Colon (tissue), 2 donors: ENCODE measurements around the gene RAB31.

ENCODE experiments used
- FAIRE-seq: peaks from 2 replicates; lab custom pipeline; 2012; peaks lifted over from hg19 to GRCh38; lab: Jason Lieb, UNC
- donor health status: control.
- donor health status: control.

The RAB31 gene

GRCh38 chr18:9792565-9793245, 84.6 kb downstream of the RAB31 start:
- no peak for FAIRE-seq

- FAIRE-seq = no peak
Measured at GRCh38 chr18:9796011-9796410, 87.9 kb downstream of the RAB31 start.

- no peak for FAIRE-seq
Measured at GRCh38 chr18:9796935-9797549, 88.9 kb downstream of the RAB31 start.

GRCh38 chr18:9802175-9803062, 94.3 kb downstream of the RAB31 start:
- FAIRE-seq = no peak

- FAIRE-seq = no peak
Measured at GRCh38 chr18:9803063-9803697, 95.1 kb downstream of the RAB31 start.

- no peak for FAIRE-seq
Measured at GRCh38 chr18:9803698-9804516, 95.8 kb downstream of the RAB31 start.

- no peak for FAIRE-seq
Measured at GRCh38 chr18:9804517-9805104, 96.5 kb downstream of the RAB31 start.

GRCh38 chr18:9806905-9807304, 98.8 kb downstream of the RAB31 start:
- FAIRE-seq = no peak

GRCh38 chr18:9808295-9809241, 100.5 kb downstream of the RAB31 start:
- FAIRE-seq = no peak

GRCh38 chr18:9809697-9810096, 101.6 kb downstream of the RAB31 start:
- no peak for FAIRE-seq

GRCh38 chr18:9810299-9810698, 102.2 kb downstream of the RAB31 start:
- no peak for FAIRE-seq

GRCh38 chr18:9810994-9811705, 103.0 kb downstream of the RAB31 start:
- no peak for FAIRE-seq

GRCh38 chr18:9811978-9812377, 103.9 kb downstream of the RAB31 start:
- no peak for FAIRE-seq

GRCh38 chr18:9814431-9814830, 106.3 kb downstream of the RAB31 start:
- FAIRE-seq = no peak

- no peak for FAIRE-seq
Measured at GRCh38 chr18:9817286-9817685, 109.2 kb downstream of the RAB31 start.

GRCh38 chr18:9817725-9818422, 109.8 kb downstream of the RAB31 start:
- FAIRE-seq = no peak

GRCh38 chr18:9818423-9818734, 110.3 kb downstream of the RAB31 start:
- FAIRE-seq = no peak

- FAIRE-seq = no peak
Measured at GRCh38 chr18:9820127-9820526, 112.0 kb downstream of the RAB31 start.

- no peak for FAIRE-seq
Measured at GRCh38 chr18:9820719-9821118, 112.6 kb downstream of the RAB31 start.
